ENCODE results near the gene KIFC3. TPM values are rescaled to one million over a fixed set of nuclear protein-coding genes. Genes with fewer than 3 reads are reported as not detected.

KIFC3 gene
- total and polyA plus RNA-seq, 2 of the 8 experiments (the other 6 are each of a cell fraction or from before 2014, with no cell fraction given) = 2.1 to 7.1 TPM

- Histone ChIP-seq H2BK120ac (replicated peaks; ENCODE audit: low read depth, low read length) (no peak overlapping the region), H3K23ac (ENCODE audit: insufficient read length) (no peak overlapping the region), H3K14ac (ENCODE audit: insufficient read length) (no peak overlapping the region), H3K4ac (replicated peaks; ENCODE audit: insufficient read length, low read depth, low read length) (no peak overlapping the region), H4K91ac (replicated peaks; ENCODE audit: insufficient read length, low read length) (no peak overlapping the region), H2AK5ac (ENCODE audit: low read depth, low read length) (no peak overlapping the region), H2BK5ac (ENCODE audit: low read depth, low read length) (no peak overlapping the region), H3K27me3 (replicated peaks in 1 of 4; ENCODE audit: control insufficient read depth in 3 of 4, extremely low read depth in 1 of 4, insufficient read depth in 3 of 4, low read length in 3 of 4) (no peaks in the 10 kb centered on the region), H2AFZ (ENCODE audit: low read length) (no peak overlapping the region), H2BK15ac (ENCODE audit: low read length) (no peak overlapping the region), H4K5ac (ENCODE audit: insufficient read length, low read depth, low read length) (no peak overlapping the region), H3K4me1 (replicated peaks in 1 of 4; ENCODE audit: control insufficient read depth in 3 of 4, insufficient read depth in 4 of 4, low read length in 3 of 4) (0 out of 7 replicates have a peak, but pooled peaks cover 0 to 6% (median 0%) of the 10 kb centered on the region in 4 experiments), H3K9me3 (ENCODE audit: insufficient read depth in 2 of 2, low read depth in 1 of 2, low read length in 1 of 2) (no peaks in the 10 kb centered on the region), H3K27ac (ENCODE audit: low read depth, low read length) (no peak overlapping the region), H4K8ac (ENCODE audit: extremely low read depth, insufficient read depth, low read length) (no peak overlapping the region; the same call in 1 of the 2 replicates), H3K79me1 (ENCODE audit: low read depth, low read length) (no peaks in the 10 kb centered on the region), H3K4me2 (ENCODE audit: insufficient read depth in 1 of 2, low read depth in 2 of 2, low read length in 2 of 2) (no peak overlapping the region), H3K9ac (replicated peaks in 1 of 4; ENCODE audit: extremely low read depth in 1 of 4, low read depth in 3 of 4, low read length in 3 of 4) (no peak overlapping the region), H4K20me1 (replicated peaks in 1 of 2; ENCODE audit: control insufficient read depth in 1 of 2, insufficient read depth in 2 of 2, low read length in 2 of 2) (peaks cover 4 to 7% of the 10 kb centered on the region in 2 experiments), H3K18ac (ENCODE audit: extremely low read depth, low read length) (no peak overlapping the region), H2BK20ac (ENCODE audit: low read length) (no peak overlapping the region), H3K4me3 (ENCODE audit: extremely low read depth in 1 of 4, insufficient read depth in 2 of 4, low read depth in 3 of 4, low read length in 4 of 4) (no peak overlapping the region), H3K56ac (replicated peaks; ENCODE audit: insufficient read length, low read depth, low read length) (no peak overlapping the region), H3K79me2 (ENCODE audit: control insufficient read depth in 1 of 2, insufficient read depth in 2 of 2, low read length in 2 of 2) (no peaks in the 10 kb centered on the region), H3K36me3 (ENCODE audit: control insufficient read depth in 2 of 4, insufficient read depth in 4 of 4, low read length in 3 of 4) (peaks cover 0 to 12% (median 7%) of the 10 kb centered on the region in 4 experiments; a peak in 6 of 8 replicates), H2BK12ac (ENCODE audit: low read depth, low read length) (no peak overlapping the region), H3K23me2 (ENCODE audit: low read depth, low read length) (no peaks in the 10 kb centered on the region)
- TF ChIP-seq PHF8 (conservative IDR thresholded peaks at IDR 0.05; ENCODE audit: low read depth, low read length) (no peak), CHD1 (IDR thresholded peaks at IDR 0.05; ENCODE audit: low read depth, low read length) (no peak)
- POLR2A ChIA-PET (ENCODE audit: partially characterized antibody) = interaction anchor here (1.5 to 2.0 kb wide), 2 partner anchors 7 to 16 kb away, joined by 3 to 5 read pairs; no protein-coding TSS in a partner anchor
- FAIRE-seq (no peak), DNase-seq (ENCODE audit: low read depth in 1 of 2, low spot score in 2 of 2) (peak in 1 of 2 experiments; percentile 41)
- CTCF ChIA-PET (ENCODE audit: partially characterized antibody) = interaction anchor here (1.2 to 1.6 kb wide), 4 partner anchors 11 to 171 kb away, joined by 3 to 6 read pairs (median 4); no protein-coding TSS in a partner anchor
- WGBS, 2 experiments (ENCODE audit: extremely low coverage in 1 of 2, insufficient coverage in 1 of 2, insufficient read length in 1 of 2, insufficient replicate concordance in 2 of 2, low coverage in 1 of 2, low lambda C conversion rate in 2 of 2, missing lambda C conversion rate in 1 of 2) = 89% methylated on average over 34 of the region's 44 CpGs; no CpG with 5 or more reads in 1 of the 2 experiments
Measured at GRCh38 chr16:57752581-57753447, 49.5 kb downstream of the KIFC3 start.
